ENCODE results near the gene TTF2.
A peak's percentile ranks its signal among the peaks of the same experiment; 100 is the strongest.

The TTF2 gene

GRCh38 chr1:117046781-117047180 lies 13.3 kb upstream of the TTF2 start:
- no peak for DNase-seq (ENCODE audit: low spot score)

- no peak for DNase-seq (ENCODE audit: low spot score)
These were observed 12.9 kb upstream of the TTF2 start for GRCh38 chr1:117047271-117047670.

- no peak for DNase-seq (ENCODE audit: low spot score)
These were observed 10.3 kb upstream of the TTF2 start for GRCh38 chr1:117049857-117050256.

- DNase-seq (ENCODE audit: low spot score), result no peak
These were observed 8.7 kb upstream of the TTF2 start for GRCh38 chr1:117051224-117052064.

GRCh38 chr1:117054068-117054467 lies 6.1 kb upstream of the TTF2 start:
- DNase-seq (ENCODE audit: low spot score), result no peak

GRCh38 chr1:117058810-117059209 lies 1.3 kb upstream of the TTF2 start:
- DNase-seq (ENCODE audit: low spot score), result no peak

- peak; percentile 67 for DNase-seq (ENCODE audit: low spot score)
These were observed 820 bp upstream of the TTF2 start for GRCh38 chr1:117059334-117059677.

- DNase-seq (ENCODE audit: low spot score), result peak; percentile 36
These were observed 553 bp downstream of the TTF2 start for GRCh38 chr1:117060441-117061317.

- DNase-seq (ENCODE audit: low spot score), result peak; percentile 38
These were observed 1.9 kb downstream of the TTF2 start for GRCh38 chr1:117061986-117062415.

GRCh38 chr1:117066367-117066766 lies 6.2 kb downstream of the TTF2 start:
- DNase-seq (ENCODE audit: low spot score), result no peak

- DNase-seq (ENCODE audit: low spot score), result peak; percentile 17
These were observed 7.6 kb downstream of the TTF2 start for GRCh38 chr1:117067533-117068370.

GRCh38 chr1:117068580-117068979 lies 8.5 kb downstream of the TTF2 start:
- DNase-seq (ENCODE audit: low spot score), result no peak

- no peak for DNase-seq (ENCODE audit: low spot score)
These were observed 9.2 kb downstream of the TTF2 start for GRCh38 chr1:117069220-117069844.

GRCh38 chr1:117070124-117070523 lies 10.0 kb downstream of the TTF2 start:
- no peak for DNase-seq (ENCODE audit: low spot score)

- DNase-seq (ENCODE audit: low spot score), result no peak
These were observed 16.5 kb downstream of the TTF2 start for GRCh38 chr1:117076648-117077047.

- peak; percentile 14 for DNase-seq (ENCODE audit: low spot score)
These were observed 17.1 kb downstream of the TTF2 start for GRCh38 chr1:117077267-117077666.

GRCh38 chr1:117079737-117080136 lies 19.6 kb downstream of the TTF2 start:
- no peak for DNase-seq (ENCODE audit: low spot score)

GRCh38 chr1:117084231-117084630 lies 24.1 kb downstream of the TTF2 start:
- no peak for DNase-seq (ENCODE audit: low spot score)

- no peak for DNase-seq (ENCODE audit: low spot score)
These were observed 27.6 kb downstream of the TTF2 start for GRCh38 chr1:117087686-117088085.

- no peak for DNase-seq (ENCODE audit: low spot score)
These were observed 29.9 kb downstream of the TTF2 start for GRCh38 chr1:117089996-117090395.

GRCh38 chr1:117092594-117092993 lies 32.5 kb downstream of the TTF2 start:
- no peak for DNase-seq (ENCODE audit: low spot score)

- DNase-seq (ENCODE audit: low spot score), result no peak
These were observed 33.0 kb downstream of the TTF2 start for GRCh38 chr1:117093091-117093534.

All from SW480 (cell line).